ENCODE results near the gene RRAS.
"Not testable (repeated sequence)": the region's sequence is repeated elsewhere in the genome, so short reads cannot be mapped to it uniquely, and the experiment has no call there.

The RRAS gene

GRCh38 chr19:49652551-49653465 is 12.9 kb upstream of the RRAS start:
- DNase-seq = no peak

GRCh38 chr19:49651820-49652550 is 12.0 kb upstream of the RRAS start:
- DNase-seq = no peak

GRCh38 chr19:49651029-49651819 is 11.3 kb upstream of the RRAS start:
- no peak for DNase-seq

GRCh38 chr19:49646586-49646985 is 6.6 kb upstream of the RRAS start:
- DNase-seq = no peak

- DNase-seq = no peak
Measured at GRCh38 chr19:49645995-49646394, 6.1 kb upstream of the RRAS start.

- DNase-seq = no peak
Measured at GRCh38 chr19:49645592-49645991, 5.6 kb upstream of the RRAS start.

GRCh38 chr19:49643466-49643865 is 3.5 kb upstream of the RRAS start:
- no peak for DNase-seq

- DNase-seq = no peak
Measured at GRCh38 chr19:49642492-49643035, 2.6 kb upstream of the RRAS start.

GRCh38 chr19:49641688-49642491 is 1.9 kb upstream of the RRAS start, which contains the start of gene SCAF1:
TSS of gene SCAF1 (plus strand) at chr19:49642209. CDS start at chr19:49645027, 2,818 bp downstream.
- DNase-seq = peak; percentile 97 to 99

GRCh38 chr19:49639401-49640112 is 386 bp downstream of the RRAS start:
- DNase-seq = no peak

- DNase-seq = peak in 1 of 2 experiments; percentile 42
Measured at GRCh38 chr19:49637821-49638738, 1.9 kb downstream of the RRAS start.

GRCh38 chr19:49636233-49636932 is 3.6 kb downstream of the RRAS start:
- DNase-seq = no peak

GRCh38 chr19:49635530-49636232 is 4.3 kb downstream of the RRAS start:
- DNase-seq = no peak

- DNase-seq = not testable (repeated sequence)
Measured at GRCh38 chr19:49633273-49633672, 6.7 kb downstream of the RRAS start.

- DNase-seq = no peak
Measured at GRCh38 chr19:49632576-49632975, 7.4 kb downstream of the RRAS start.

GRCh38 chr19:49631610-49632192 is 8.2 kb downstream of the RRAS start:
- no peak for DNase-seq

- no peak for DNase-seq
Measured at GRCh38 chr19:49631014-49631588, 8.8 kb downstream of the RRAS start.

- no peak for DNase-seq
Measured at GRCh38 chr19:49629659-49630058, 10.3 kb downstream of the RRAS start.
